Pancreas (tissue), 10 donors: Measurements from ENCODE around the gene HS3ST6. TPM values are rescaled to one million over a fixed set of nuclear protein-coding genes. Genes with fewer than 3 reads are reported as not detected.
"Not testable (repeated sequence)": the region's sequence is repeated elsewhere in the genome, so short reads cannot be mapped to it uniquely, and the experiment has no call there.

ENCODE experiments used
- ATAC-seq, 4 donors: fragments of 200-7000 bp; cut with Tn5 transposase; one replicate each; pipeline versions ENCODE4 v1.8.0 to v1.9.1; 2020; ENCODE audit warnings: mild to moderate bottlenecking in 4 of 4, moderate library complexity in 4 of 4
- DNase-seq, 6 donors: peaks; one replicate each; pipeline ENCODE4 v3.0.0-alpha.2; 2020
- FAIRE-seq: peaks from 2 replicates; lab custom pipeline; 2012; peaks lifted over from hg19 to GRCh38; lab: Jason Lieb, UNC
- H3K27ac ChIP-seq, 4 donors: fragments of 200-600 bp; sonication (generic); 1 replicate in 3 of 4; 2 replicates in 1 of 4; pipeline versions ENCODE4 v1.5.0 to v1.8.0; 2020
- H3K27me3 ChIP-seq, 4 donors: fragments of 200-600 bp; one replicate each; pipeline ENCODE4 v1.8.0; 2021
- H3K36me3 ChIP-seq, 3 donors: fragments of 200-600 bp; sonication (generic) in 1 of 3; one replicate each; pipeline versions ENCODE4 v1.5.0 to v1.8.0; 2020 to 2021
- H3K4me1 ChIP-seq, 3 donors: fragments of 200-600 bp; one replicate each; pipeline ENCODE4 v1.8.0; 2021
- H3K4me3 ChIP-seq, 4 donors: fragments of 200-600 bp; sonication (generic) in 2 of 4; one replicate each; pipeline versions ENCODE4 v1.5.0 to v1.8.0; 2020 to 2021
- H3K9me3 ChIP-seq, 4 donors: fragments of 200-600 bp; one replicate each; pipeline ENCODE4 v1.8.0; 2021
- CTCF ChIP-seq, 4 donors: fragments of 200-600 bp; sonication (generic) in 3 of 4; IDR thresholded peaks; one replicate each; pipeline versions ENCODE4 v1.5.0 to v1.8.0; 2021; ENCODE audit warnings: antibody characterized with exemption in 4 of 4
- WGBS, 2 donors: extraction: QIAGEN DNeasy Blood & Tissue Kit; methylation state at CpG; one replicate each; pipeline ENCODE4 v1.1.7; 2013; 5-methylcytosine and 5-hydroxymethylcytosine counted together
- intact Hi-C, 3 donors: fragments of 100-400 bp; cut with DNase I; formaldehyde crosslinking; loops; one replicate each; pipeline versions ENCODE4 v1.11.1 to v1.14.2; 2022
- polyA plus RNA-seq, 2 donors: library from polyadenylated mRNA; stranded (reverse); fragments of 200-250 nt; gene quantifications; one replicate each; pipeline ENCODE4 v1.2.3, GENCODE V29; 2013
- total RNA-seq, 6 donors: library from RNA; stranded (reverse); fragmentation: NEBNext Ultra II Directional in 4 of 6; extraction: Animal tissue kit (Norgen Biotek cat#: 25700) in 4 of 6; gene quantifications; one replicate each; pipeline versions ENCODE4 v1.2.1 to v1.2.4, GENCODE V29; 2021 to 2023
- donor health status: healthy with polysubstance abuse.
- donor health status: DM: no; HTN: no; CAD: no; lungs with moderate emphysema.
- donor health status: DM: no; HTN: no; CAD: no.
- donor health status: control.
- donor health status: control.
- donor health status: Bipolar disorder and iron deficiency.
- donor health status: DM: yes; HTN: yes; CAD: no.
- donor health status: DM: no; HTN: no; CAD: no.
- donor health status: DM: no; HTN: no; CAD: no.
- donor health status: DM: yes; HTN: yes; CAD: no.

Gene HS3ST6
- total and polyA plus RNA-seq, 8 donors: 0.11 TPM; not detected in 7

GRCh38 chr16:1923299-1924034 is 5.3 kb upstream of the HS3ST6 start:
- Histone ChIP-seq H3K4me3 (no peak overlapping the region), H3K36me3 (no peaks in the 10 kb centered on the region), H3K9me3 (no peaks in the 10 kb centered on the region), H3K4me1 (no peaks in the 10 kb centered on the region), H3K27me3 (peaks cover 0 to 9% (median 0%) of the 10 kb centered on the region in 4 donors), H3K27ac (no peak overlapping the region)
- 29% methylated on average over 24 of the region's 24 CpGs for WGBS, 2 donors
- no peak for FAIRE-seq
- peak in 1 of 6 donors; percentile 40 for DNase-seq
- peak; percentile 26 to 78 (median 35) for ATAC-seq
- TF ChIP-seq CTCF (IDR thresholded peaks at IDR 0.05): no peak
- intact Hi-C loops: loop anchor here in 1 of 3 donors (5.0 kb wide), 1 partner anchor 56 kb away; no protein-coding TSS in a partner anchor

GRCh38 chr16:1922357-1922756 is 4.1 kb upstream of the HS3ST6 start:
- FAIRE-seq: no peak
- no peak for DNase-seq
- H3K27me3 ChIP-seq: peaks cover 0 to 9% (median 1%) of the 10 kb centered on the region in 4 donors
- no peak overlapping the region for H3K27ac ChIP-seq
- H3K36me3 ChIP-seq: no peaks in the 10 kb centered on the region
- H3K4me1 ChIP-seq: no peaks in the 10 kb centered on the region
- 70 to 80% methylated on average over 8 of the region's 8 CpGs for WGBS, 2 donors
- intact Hi-C loops: loop anchor here in 1 of 3 donors (5.0 kb wide), 1 partner anchor 55 kb away; no protein-coding TSS in a partner anchor
- H3K4me3 ChIP-seq: no peak overlapping the region
- no peaks in the 10 kb centered on the region for H3K9me3 ChIP-seq
- ATAC-seq: no peak
- TF ChIP-seq CTCF (IDR thresholded peaks at IDR 0.05): no peak

GRCh38 chr16:1920727-1921171 is 2.5 kb upstream of the HS3ST6 start:
- Histone ChIP-seq H3K4me3 (no peak overlapping the region), H3K27me3 (peaks cover 0 to 9% (median 2%) of the 10 kb centered on the region in 4 donors), H3K27ac (no peak overlapping the region), H3K9me3 (no peaks in the 10 kb centered on the region), H3K36me3 (no peaks in the 10 kb centered on the region), H3K4me1 (no peaks in the 10 kb centered on the region)
- ATAC-seq: peak; percentile 33 to 70 (median 54)
- no peak for TF ChIP-seq CTCF (IDR thresholded peaks at IDR 0.05)
- 12% methylated on average over 15 of the region's 15 CpGs for WGBS, 2 donors
- peak in 2 of 6 donors; percentile 24 to 57 for DNase-seq
- intact Hi-C loops: loop anchor here in 1 of 3 donors (5.0 kb wide), 1 partner anchor 53 kb away; no protein-coding TSS in a partner anchor
- no peak for FAIRE-seq

GRCh38 chr16:1920122-1920521 is 1.9 kb upstream of the HS3ST6 start:
- not testable (repeated sequence) for H3K27me3 ChIP-seq, H3K4me1 ChIP-seq
- intact Hi-C loops: loop anchor here in 1 of 3 donors (5.0 kb wide), 1 partner anchor 53 kb away; no protein-coding TSS in a partner anchor

GRCh38 chr16:1919327-1919998 is 1.2 kb upstream of the HS3ST6 start:
- no peak overlapping the region for H3K27ac ChIP-seq
- intact Hi-C loops: no loop called here
- FAIRE-seq (no peak), ATAC-seq (no peak), DNase-seq (peak in 2 of 6 donors; percentile 22 to 74)
- TF ChIP-seq CTCF (IDR thresholded peaks at IDR 0.05): no peak
- H3K4me1 ChIP-seq: no peaks in the 10 kb centered on the region
- WGBS, 2 donors: 31 to 45% methylated on average over 29 to 30 of the region's 30 CpGs
- H3K27me3 ChIP-seq: peaks cover 0 to 9% (median 2%) of the 10 kb centered on the region in 4 donors
- H3K36me3 ChIP-seq: no peaks in the 10 kb centered on the region
- H3K9me3 ChIP-seq: no peaks in the 10 kb centered on the region
- no peak overlapping the region for H3K4me3 ChIP-seq

More at GRCh38 chr16:1920122-1920521, 1.9 kb upstream of the HS3ST6 start:
- not testable (repeated sequence) for H3K4me3 ChIP-seq, H3K27ac ChIP-seq, FAIRE-seq, DNase-seq, H3K9me3 ChIP-seq, ATAC-seq, H3K36me3 ChIP-seq
- 51 to 63% methylated on average over 21 of the region's 21 CpGs for WGBS, 2 donors
